Measurements from ENCODE around the gene DAAM2. TPM values are rescaled to one million over a fixed set of nuclear protein-coding genes. Genes with fewer than 3 reads are reported as not detected.

The DAAM2 gene
- total RNA-seq, 6 experiments from 2014 or later: 1.6 to 9.8 (median 4.7) TPM

DNA sequence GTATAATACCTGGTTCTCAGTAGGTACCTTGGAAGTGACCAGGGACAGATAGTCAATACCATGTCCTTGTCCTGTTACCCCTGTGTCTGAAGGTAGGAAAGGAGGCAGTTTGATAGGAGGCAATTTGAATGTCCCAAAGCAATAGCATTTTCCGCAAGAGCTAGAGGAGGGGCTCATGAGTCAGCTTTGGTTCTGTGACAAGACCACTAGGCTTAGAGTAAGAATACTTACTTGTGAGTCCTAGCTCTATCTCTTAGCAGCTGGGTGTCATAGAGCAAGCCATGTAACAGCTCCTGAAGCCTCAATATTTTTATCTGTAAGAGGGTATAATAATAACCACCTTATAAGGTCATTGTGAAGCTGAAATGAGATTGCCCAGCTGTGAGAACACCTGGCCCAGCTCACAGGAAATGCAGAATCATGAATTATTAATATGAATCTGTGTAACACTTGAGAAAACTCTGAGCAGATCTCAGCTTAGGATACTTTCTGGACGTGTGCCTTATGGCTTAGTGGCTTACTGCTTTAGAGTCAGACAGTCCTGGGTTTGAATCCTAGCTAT is 58.6 kb downstream of the DAAM2 start:
- Histone ChIP-seq H3K9me3 (no peaks in the 10 kb centered on the region), H3K4me3 (no peak overlapping the region), H3K36me3 (no peaks in the 10 kb centered on the region), H3K4me1 (no peaks in the 10 kb centered on the region), H3K27me3 (no peaks in the 10 kb centered on the region), H3K27ac (no peak overlapping the region)
- WGBS (ENCODE audit: insufficient coverage, low coverage, low lambda C conversion rate, missing lambda C conversion rate): 69% methylated on average over 2 of the region's 2 CpGs
- no peak for TF ChIP-seq POLR2A (IDR thresholded peaks at IDR 0.05)
- TF ChIP-seq, protein P1, sequence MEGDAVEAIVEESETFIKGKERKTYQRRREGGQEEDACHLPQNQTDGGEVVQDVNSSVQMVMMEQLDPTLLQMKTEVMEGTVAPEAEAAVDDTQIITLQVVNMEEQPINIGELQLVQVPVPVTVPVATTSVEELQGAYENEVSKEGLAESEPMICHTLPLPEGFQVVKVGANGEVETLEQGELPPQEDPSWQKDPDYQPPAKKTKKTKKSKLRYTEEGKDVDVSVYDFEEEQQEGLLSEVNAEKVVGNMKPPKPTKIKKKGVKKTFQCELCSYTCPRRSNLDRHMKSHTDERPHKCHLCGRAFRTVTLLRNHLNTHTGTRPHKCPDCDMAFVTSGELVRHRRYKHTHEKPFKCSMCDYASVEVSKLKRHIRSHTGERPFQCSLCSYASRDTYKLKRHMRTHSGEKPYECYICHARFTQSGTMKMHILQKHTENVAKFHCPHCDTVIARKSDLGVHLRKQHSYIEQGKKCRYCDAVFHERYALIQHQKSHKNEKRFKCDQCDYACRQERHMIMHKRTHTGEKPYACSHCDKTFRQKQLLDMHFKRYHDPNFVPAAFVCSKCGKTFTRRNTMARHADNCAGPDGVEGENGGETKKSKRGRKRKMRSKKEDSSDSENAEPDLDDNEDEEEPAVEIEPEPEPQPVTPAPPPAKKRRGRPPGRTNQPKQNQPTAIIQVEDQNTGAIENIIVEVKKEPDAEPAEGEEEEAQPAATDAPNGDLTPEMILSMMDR (IDR thresholded peaks at IDR 0.05): no peak
- ATAC-seq (no peak), DNase-seq (no peak)
- intact Hi-C loops (cut with DNase I): no loop called here

DNA sequence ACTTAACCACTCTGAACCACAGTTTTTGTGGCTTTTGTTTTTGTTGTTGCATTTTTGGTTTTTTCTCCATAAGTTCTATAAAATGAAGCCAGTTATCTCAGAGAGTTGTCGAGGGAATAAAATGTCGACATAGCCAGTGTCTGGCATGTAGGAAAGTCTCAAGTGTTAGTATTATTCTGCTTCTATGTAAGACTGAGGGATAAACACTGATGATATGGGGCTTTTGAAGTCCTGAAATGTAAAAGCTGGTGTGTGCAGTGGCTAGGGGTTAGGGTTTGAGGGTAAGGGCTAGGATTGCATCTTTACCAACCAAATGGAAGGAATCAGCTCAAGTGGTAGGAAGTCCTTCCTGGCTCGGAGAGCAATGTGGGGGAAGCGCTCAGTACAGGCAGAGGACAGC is 59.2 kb downstream of the DAAM2 start:
- Histone ChIP-seq H3K4me1 (no peaks in the 10 kb centered on the region), H3K27ac (no peak overlapping the region), H3K9me3 (no peaks in the 10 kb centered on the region), H3K36me3 (no peaks in the 10 kb centered on the region), H3K4me3 (no peak overlapping the region), H3K27me3 (no peaks in the 10 kb centered on the region)
- TF ChIP-seq, protein P1 (IDR thresholded peaks at IDR 0.05): no peak
- no peak for TF ChIP-seq POLR2A (IDR thresholded peaks at IDR 0.05)
- DNase-seq (no peak), ATAC-seq (no peak)
- intact Hi-C loops (cut with DNase I): no loop called here
- 82% methylated on average over 4 of the region's 4 CpGs for WGBS (ENCODE audit: insufficient coverage, low coverage, low lambda C conversion rate, missing lambda C conversion rate)

DNA sequence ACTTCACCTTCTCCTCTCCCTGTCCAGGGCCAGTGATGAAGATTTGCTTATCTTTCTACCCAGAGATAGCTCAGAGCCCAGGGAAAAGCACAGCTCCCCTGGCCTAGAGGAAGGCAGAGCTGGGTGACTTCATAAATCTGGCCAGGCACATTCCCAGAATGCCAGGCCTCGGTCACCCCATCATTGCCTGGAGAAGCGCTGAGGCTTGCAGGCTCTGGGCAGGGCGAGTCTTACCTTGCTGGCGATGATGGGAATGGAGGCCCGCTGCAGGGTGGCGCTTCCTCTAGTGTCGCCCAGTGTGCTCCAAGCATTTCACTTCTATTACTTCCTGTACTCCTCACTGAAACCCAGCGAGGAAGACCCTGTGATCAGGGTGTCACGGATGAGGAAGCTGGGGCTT is 60.1 kb downstream of the DAAM2 start:
- no peak overlapping the region for H3K27ac ChIP-seq
- no CpG with 5 or more reads among the region's 9 CpGs for WGBS (ENCODE audit: insufficient coverage, low coverage, low lambda C conversion rate, missing lambda C conversion rate)
- no peaks in the 10 kb centered on the region for H3K36me3 ChIP-seq
- H3K27me3 ChIP-seq: no peaks in the 10 kb centered on the region
- H3K9me3 ChIP-seq: no peaks in the 10 kb centered on the region
- ATAC-seq (peak in 1 of 4 donors; percentile 18), DNase-seq (no peak)
- TF ChIP-seq POLR2A (IDR thresholded peaks at IDR 0.05): no peak
- TF ChIP-seq, protein P1 (IDR thresholded peaks at IDR 0.05): no peak
- no peaks in the 10 kb centered on the region for H3K4me1 ChIP-seq
- intact Hi-C loops (cut with DNase I): no loop called here
- no peak overlapping the region for H3K4me3 ChIP-seq

DNA sequence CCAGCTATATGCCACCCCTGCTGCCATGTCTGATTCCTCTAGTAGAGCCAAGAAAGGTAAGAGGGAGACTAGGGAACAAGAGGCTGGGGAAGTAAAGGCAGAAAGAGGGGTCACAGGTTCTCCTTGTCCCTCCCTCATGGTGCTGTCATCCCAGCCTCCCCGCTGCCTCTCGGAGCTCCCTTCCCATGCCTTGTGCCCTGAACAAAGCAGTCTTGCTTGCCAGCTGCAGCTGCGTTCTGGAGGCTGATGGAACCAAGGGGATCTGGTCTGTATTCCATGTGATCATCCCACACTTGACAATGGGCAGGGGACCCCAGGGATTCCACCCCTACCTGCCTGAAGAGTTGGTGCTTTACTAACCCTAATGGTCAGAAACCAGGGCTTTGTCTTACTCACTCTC is 61.4 kb downstream of the DAAM2 start:
- DNase-seq: no peak
- no peaks in the 10 kb centered on the region for H3K27me3 ChIP-seq
- H3K27ac ChIP-seq: no peak overlapping the region
- 100% methylated on average over 2 of the region's 3 CpGs for WGBS (ENCODE audit: insufficient coverage, low coverage, low lambda C conversion rate, missing lambda C conversion rate)
- no peaks in the 10 kb centered on the region for H3K9me3 ChIP-seq
- no peak overlapping the region for H3K4me3 ChIP-seq
- no peak for ATAC-seq
- intact Hi-C loops (cut with DNase I): no loop called here
- H3K4me1 ChIP-seq: no peaks in the 10 kb centered on the region
- TF ChIP-seq, protein P1 (IDR thresholded peaks at IDR 0.05): no peak
- no peak for TF ChIP-seq POLR2A (IDR thresholded peaks at IDR 0.05)
- no peaks in the 10 kb centered on the region for H3K36me3 ChIP-seq

Measured in right lobe of liver (tissue), 6 donors.